Measurements from ENCODE around the gene TMPRSS7. TPM values are rescaled to one million over a fixed set of nuclear protein-coding genes. Genes with fewer than 3 reads are reported as not detected.

TMPRSS7 gene
- total RNA-seq, 2 donors from 2014 or later, result not detected

- Mint-ChIP-seq H3K36me3 (ENCODE audit: low read depth) (no peaks in the 10 kb centered on the region), H3K27me3 (ENCODE audit: insufficient read depth) (peaks cover 25% of the 10 kb centered on the region), H3K4me3 (peak overlapping the region; percentile 72), H3K4me1 (peaks cover 30% of the 10 kb centered on the region), H3K27ac (no peak overlapping the region), H3K9me3 (no peaks in the 10 kb centered on the region)
- DNase-seq, result no peak
- Histone ChIP-seq H3K27me3 (ENCODE audit: control insufficient read depth, insufficient read depth, low read length, poor library complexity, severe bottlenecking) (no peaks in the 10 kb centered on the region), H3K36me3 (ENCODE audit: control insufficient read depth, insufficient read depth, low read length) (no peaks in the 10 kb centered on the region), H3K9me3 (ENCODE audit: control insufficient read depth, low read length) (no peaks in the 10 kb centered on the region), H3K4me3 (ENCODE audit: low read length) (peak overlapping the region; percentile 86), H3K4me1 (ENCODE audit: control insufficient read depth, insufficient read depth, low read length) (peaks cover 4% of the 10 kb centered on the region), H3K27ac (ENCODE audit: low read depth, low read length) (no peak overlapping the region), H3K9ac (ENCODE audit: extremely low read depth, low read length, poor library complexity, severe bottlenecking) (peak overlapping the region; percentile 52)
- TF ChIP-seq CTCF (conservative IDR thresholded peaks at IDR 0.05), result no peak
- whole genome bisulfite sequencing, 2 experiments (ENCODE audit: insufficient coverage in 1 of 2, insufficient read length in 1 of 2), result 78 to 82% methylated on average over 2 to 7 of the region's 7 CpGs
Observed at GRCh38 chr3:112084980-112085705, 50.6 kb downstream of the TMPRSS7 start.

GRCh38 chr3:112085735-112086075, 51.2 kb downstream of the TMPRSS7 start:
- Histone ChIP-seq H3K4me3 (ENCODE audit: low read length) (peak overlapping the region; percentile 86), H3K27ac (ENCODE audit: low read depth, low read length) (no peak overlapping the region), H3K9me3 (ENCODE audit: control insufficient read depth, low read length) (no peaks in the 10 kb centered on the region), H3K36me3 (ENCODE audit: control insufficient read depth, insufficient read depth, low read length) (no peaks in the 10 kb centered on the region), H3K9ac (ENCODE audit: extremely low read depth, low read length, poor library complexity, severe bottlenecking) (peak overlapping the region; percentile 52), H3K27me3 (ENCODE audit: control insufficient read depth, insufficient read depth, low read length, poor library complexity, severe bottlenecking) (no peaks in the 10 kb centered on the region), H3K4me1 (ENCODE audit: control insufficient read depth, insufficient read depth, low read length) (peaks cover 4% of the 10 kb centered on the region)
- DNase-seq, result no peak
- Mint-ChIP-seq H3K4me1 (peaks cover 31% of the 10 kb centered on the region), H3K4me3 (peak overlapping the region; percentile 72), H3K27ac (no peak overlapping the region), H3K9me3 (no peaks in the 10 kb centered on the region), H3K27me3 (ENCODE audit: insufficient read depth) (peaks cover 25% of the 10 kb centered on the region), H3K36me3 (ENCODE audit: low read depth) (no peaks in the 10 kb centered on the region)
- WGBS, 2 experiments (ENCODE audit: insufficient coverage in 1 of 2, insufficient read length in 1 of 2), result 5 to 36% methylated on average over 7 to 12 of the region's 12 CpGs
- TF ChIP-seq CTCF (conservative IDR thresholded peaks at IDR 0.05), result no peak

- peaks cover 36% of the 10 kb centered on the region for H3K4me1 Mint-ChIP-seq
- H3K4me3 Mint-ChIP-seq, result peak within 1 kb of the TSS; percentile 72
- TF ChIP-seq CTCF (conservative IDR thresholded peaks at IDR 0.05), result peak; percentile 67
- Histone ChIP-seq H3K9me3 (ENCODE audit: control insufficient read depth, low read length) (no peaks in the 10 kb centered on the region), H3K27me3 (ENCODE audit: control insufficient read depth, insufficient read depth, low read length, poor library complexity, severe bottlenecking) (no peaks in the 10 kb centered on the region), H3K27ac (ENCODE audit: low read depth, low read length) (no peak within 1 kb of the TSS), H3K36me3 (ENCODE audit: control insufficient read depth, insufficient read depth, low read length) (no peaks in the 10 kb centered on the region), H3K4me1 (ENCODE audit: control insufficient read depth, insufficient read depth, low read length) (peaks cover 6% of the 10 kb centered on the region), H3K9ac (ENCODE audit: extremely low read depth, low read length, poor library complexity, severe bottlenecking) (peak within 1 kb of the TSS; percentile 52), H3K4me3 (ENCODE audit: low read length) (peak within 1 kb of the TSS; percentile 86)
- DNase-seq, result peak; percentile 98
- no peaks in the 10 kb centered on the region for H3K9me3 Mint-ChIP-seq
- H3K27ac Mint-ChIP-seq, result peak within 1 kb of the TSS; percentile 79
- H3K27me3 Mint-ChIP-seq (ENCODE audit: insufficient read depth), result peaks cover 25% of the 10 kb centered on the region
- H3K36me3 Mint-ChIP-seq (ENCODE audit: low read depth), result no peaks in the 10 kb centered on the region
- 0 to 1% methylated on average over 10 to 67 of the region's 67 CpGs for WGBS, 2 experiments (ENCODE audit: insufficient coverage in 1 of 2, insufficient read length in 1 of 2)
Observed at GRCh38 chr3:112086076-112086854, 51.7 kb downstream of the TMPRSS7 start, which contains the start of gene C3orf52. C3orf52 (plus strand) TSS chr3:112086389; CDS start chr3:112086408, 19 bp downstream.

Data from endodermal cell (in vitro differentiated cells).